Right lobe of liver (tissue), 4 donors: Measurements from ENCODE around the gene CLDND2.
"Not testable (repeated sequence)": the region's sequence is repeated elsewhere in the genome, so short reads cannot be mapped to it uniquely, and the experiment has no call there.

ENCODE experiments used
- POLR2A ChIP-seq: fragments of 450-650 bp; IDR thresholded peaks from one replicate; pipeline ENCODE4 v1.6.1; 2017; ENCODE audit warnings: antibody characterized with exemption, mild to moderate bottlenecking
- TF ChIP-seq, protein P1 (sequence below), 4 donors: fragments of 200-600 bp in 3 of 4; fragments of 450-650 bp in 1 of 4; IDR thresholded peaks; one replicate each; pipeline versions ENCODE4 v1.5.1 to v1.8.0; 2016 to 2022; ENCODE audit warnings: antibody characterized with exemption in 4 of 4, mild to moderate bottlenecking in 2 of 4
- donor health status: DM: no; HTN: no; CAD: no.
- donor health status: DM: no; HTN: no; CAD: no.
- donor health status: DM: no; HTN: yes; CAD: no.

GRCh38 chr19:51397453-51397852 lies 28.6 kb upstream of the CLDND2 start:
- TF ChIP-seq, protein P1, sequence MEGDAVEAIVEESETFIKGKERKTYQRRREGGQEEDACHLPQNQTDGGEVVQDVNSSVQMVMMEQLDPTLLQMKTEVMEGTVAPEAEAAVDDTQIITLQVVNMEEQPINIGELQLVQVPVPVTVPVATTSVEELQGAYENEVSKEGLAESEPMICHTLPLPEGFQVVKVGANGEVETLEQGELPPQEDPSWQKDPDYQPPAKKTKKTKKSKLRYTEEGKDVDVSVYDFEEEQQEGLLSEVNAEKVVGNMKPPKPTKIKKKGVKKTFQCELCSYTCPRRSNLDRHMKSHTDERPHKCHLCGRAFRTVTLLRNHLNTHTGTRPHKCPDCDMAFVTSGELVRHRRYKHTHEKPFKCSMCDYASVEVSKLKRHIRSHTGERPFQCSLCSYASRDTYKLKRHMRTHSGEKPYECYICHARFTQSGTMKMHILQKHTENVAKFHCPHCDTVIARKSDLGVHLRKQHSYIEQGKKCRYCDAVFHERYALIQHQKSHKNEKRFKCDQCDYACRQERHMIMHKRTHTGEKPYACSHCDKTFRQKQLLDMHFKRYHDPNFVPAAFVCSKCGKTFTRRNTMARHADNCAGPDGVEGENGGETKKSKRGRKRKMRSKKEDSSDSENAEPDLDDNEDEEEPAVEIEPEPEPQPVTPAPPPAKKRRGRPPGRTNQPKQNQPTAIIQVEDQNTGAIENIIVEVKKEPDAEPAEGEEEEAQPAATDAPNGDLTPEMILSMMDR (IDR thresholded peaks at IDR 0.05), result not testable (repeated sequence)
- not testable (repeated sequence) for TF ChIP-seq POLR2A
